ENCODE measurements around the gene WWC2. TPM values are rescaled to one million over a fixed set of nuclear protein-coding genes. Genes with fewer than 3 reads are reported as not detected.

The WWC2 gene
- total RNA-seq, 4 donors from 2014 or later: 26.9 to 45.9 (median 41.4) TPM

DNA sequence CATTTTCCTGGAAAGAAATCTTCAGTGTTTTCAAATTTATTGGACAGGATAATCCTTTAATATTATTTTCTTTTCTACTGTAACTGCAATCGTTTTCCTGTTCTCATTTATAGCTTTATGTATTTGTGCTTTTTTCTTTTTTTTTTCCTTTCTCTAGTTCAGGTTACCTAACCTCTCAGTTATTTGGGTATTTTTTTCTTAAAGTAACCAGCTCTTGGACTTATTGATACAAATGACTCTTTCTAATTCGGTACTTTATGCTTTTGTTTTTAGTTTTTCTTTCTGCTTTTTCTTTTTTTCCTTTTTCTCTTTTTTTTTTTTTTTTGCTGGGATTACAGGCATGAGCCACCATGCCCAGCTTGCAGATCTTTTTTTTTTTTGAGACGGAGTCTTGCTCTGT is 25.2 kb downstream of the WWC2 start:
- Histone ChIP-seq H3K36me3 (no peaks in the 10 kb centered on the region), H3K4me3 (no peak overlapping the region), H3K9me3 (no peaks in the 10 kb centered on the region), H3K27me3 (no peaks in the 10 kb centered on the region), H3K27ac (peak overlapping the region in 1 of 2 donors; percentile 19), H3K4me1 (no peaks in the 10 kb centered on the region)
- intact Hi-C loops (cut with DNase I; ENCODE audit: low total_unique reads): loop anchor here (10.0 kb wide), 1 partner anchor 51 kb away; no protein-coding TSS in a partner anchor
- DNase-seq: no peak
- TF ChIP-seq POLR2A (IDR thresholded peaks at IDR 0.05): no peak
- TF ChIP-seq, protein P1, sequence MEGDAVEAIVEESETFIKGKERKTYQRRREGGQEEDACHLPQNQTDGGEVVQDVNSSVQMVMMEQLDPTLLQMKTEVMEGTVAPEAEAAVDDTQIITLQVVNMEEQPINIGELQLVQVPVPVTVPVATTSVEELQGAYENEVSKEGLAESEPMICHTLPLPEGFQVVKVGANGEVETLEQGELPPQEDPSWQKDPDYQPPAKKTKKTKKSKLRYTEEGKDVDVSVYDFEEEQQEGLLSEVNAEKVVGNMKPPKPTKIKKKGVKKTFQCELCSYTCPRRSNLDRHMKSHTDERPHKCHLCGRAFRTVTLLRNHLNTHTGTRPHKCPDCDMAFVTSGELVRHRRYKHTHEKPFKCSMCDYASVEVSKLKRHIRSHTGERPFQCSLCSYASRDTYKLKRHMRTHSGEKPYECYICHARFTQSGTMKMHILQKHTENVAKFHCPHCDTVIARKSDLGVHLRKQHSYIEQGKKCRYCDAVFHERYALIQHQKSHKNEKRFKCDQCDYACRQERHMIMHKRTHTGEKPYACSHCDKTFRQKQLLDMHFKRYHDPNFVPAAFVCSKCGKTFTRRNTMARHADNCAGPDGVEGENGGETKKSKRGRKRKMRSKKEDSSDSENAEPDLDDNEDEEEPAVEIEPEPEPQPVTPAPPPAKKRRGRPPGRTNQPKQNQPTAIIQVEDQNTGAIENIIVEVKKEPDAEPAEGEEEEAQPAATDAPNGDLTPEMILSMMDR (IDR thresholded peaks at IDR 0.05): no peak

GRCh38 chr4:183124865-183125264 is 25.8 kb downstream of the WWC2 start:
- Histone ChIP-seq H3K4me3 (no peak overlapping the region), H3K27me3 (no peaks in the 10 kb centered on the region), H3K27ac (no peak overlapping the region), H3K9me3 (no peaks in the 10 kb centered on the region), H3K4me1 (no peaks in the 10 kb centered on the region), H3K36me3 (no peaks in the 10 kb centered on the region)
- intact Hi-C loops (cut with DNase I; ENCODE audit: low total_unique reads): loop anchor here (10.0 kb wide), 1 partner anchor 50 kb away; no protein-coding TSS in a partner anchor
- DNase-seq: no peak
- TF ChIP-seq POLR2A (IDR thresholded peaks at IDR 0.05): no peak
- TF ChIP-seq, protein P1 (IDR thresholded peaks at IDR 0.05): no peak

- no peaks in the 10 kb centered on the region for H3K27me3 ChIP-seq
These were observed 30.1 kb downstream of the WWC2 start for GRCh38 chr4:183129125-183129524.

GRCh38 chr4:183129675-183130074 is 30.6 kb downstream of the WWC2 start:
- intact Hi-C loops (cut with DNase I; ENCODE audit: low total_unique reads): loop anchor here (10.0 kb wide), 1 partner anchor 45 kb away; no protein-coding TSS in a partner anchor
- Histone ChIP-seq H3K27ac (no peak overlapping the region), H3K36me3 (no peaks in the 10 kb centered on the region), H3K4me3 (no peak overlapping the region), H3K4me1 (no peaks in the 10 kb centered on the region), H3K27me3 (no peaks in the 10 kb centered on the region), H3K9me3 (no peaks in the 10 kb centered on the region)
- no peak for DNase-seq
- TF ChIP-seq POLR2A (IDR thresholded peaks at IDR 0.05): no peak
- TF ChIP-seq, protein P1 (IDR thresholded peaks at IDR 0.05): no peak

More at GRCh38 chr4:183129125-183129524, 30.1 kb downstream of the WWC2 start:
- DNase-seq: no peak
- Histone ChIP-seq H3K4me1 (no peaks in the 10 kb centered on the region), H3K27ac (no peak overlapping the region), H3K9me3 (no peaks in the 10 kb centered on the region), H3K4me3 (no peak overlapping the region), H3K36me3 (no peaks in the 10 kb centered on the region)
- TF ChIP-seq POLR2A (IDR thresholded peaks at IDR 0.05): no peak
- TF ChIP-seq, protein P1 (IDR thresholded peaks at IDR 0.05): no peak
- intact Hi-C loops (cut with DNase I; ENCODE audit: low total_unique reads): loop anchor here (10.0 kb wide), 1 partner anchor 46 kb away; no protein-coding TSS in a partner anchor

- no peak for TF ChIP-seq POLR2A (IDR thresholded peaks at IDR 0.05)
- TF ChIP-seq, protein P1 (IDR thresholded peaks at IDR 0.05): no peak
- Histone ChIP-seq H3K27ac (no peak overlapping the region), H3K36me3 (no peaks in the 10 kb centered on the region), H3K4me3 (no peak overlapping the region), H3K9me3 (no peaks in the 10 kb centered on the region), H3K27me3 (no peaks in the 10 kb centered on the region), H3K4me1 (no peaks in the 10 kb centered on the region)
- no peak for DNase-seq
- intact Hi-C loops (cut with DNase I; ENCODE audit: low total_unique reads): no loop called here
These were observed 31.5 kb downstream of the WWC2 start for GRCh38 chr4:183130328-183131155.

Measured in uterus (tissue), 4 donors.